Activated T-cell treated with anti-CD3 and anti-CD28 coated beads, Interleukin-2, amount 50 U/mL, for 4 hours (primary cell): ENCODE data around the gene P3H2. TPM values are rescaled to one million over a fixed set of nuclear protein-coding genes. Genes with fewer than 3 reads are reported as not detected.

Source experiments
- ATAC-seq, 2 donors: fragments of 200-7000 bp; cut with Tn5 transposase; one replicate each; pipeline ENCODE4 v1.10.0; 2021
- DNase-seq: peaks from one replicate; pipeline ENCODE4 v3.0.0-alpha.2; 2020
- H3K27me3 Mint-ChIP-seq: one replicate; pipeline ENCODE4 v1.8.0; 2021; ENCODE audit warnings: low read depth, mixed read lengths
- H3K36me3 Mint-ChIP-seq: one replicate; pipeline ENCODE4 v1.8.0; 2022; ENCODE audit warnings: mixed read lengths; ENCODE audit not compliant: insufficient read depth
- H3K4me1 Mint-ChIP-seq: one replicate; pipeline ENCODE4 v1.8.0; 2021; ENCODE audit warnings: low read depth, mixed read lengths
- H3K4me3 Mint-ChIP-seq: one replicate; pipeline ENCODE4 v1.8.0; 2021; ENCODE audit warnings: mild to moderate bottlenecking, moderate library complexity, mixed read lengths
- H3K9me3 Mint-ChIP-seq: one replicate; pipeline ENCODE4 v1.8.0; 2021; ENCODE audit warnings: mixed read lengths
- total RNA-seq, 3 donors: library from RNA; stranded (reverse); gene quantifications; one replicate each; pipeline ENCODE4 v1.2.1, GENCODE V29; 2021

The P3H2 gene
- total RNA-seq, 3 donors from 2014 or later, result 0.13 to 0.40 (median 0.19) TPM

GRCh38 chr3:190000187-190000860 lies 120.4 kb downstream of the P3H2 start:
- H3K4me3 Mint-ChIP-seq, result no peak overlapping the region
- H3K36me3 Mint-ChIP-seq, result no peaks in the 10 kb centered on the region
- H3K9me3 Mint-ChIP-seq, result no peaks in the 10 kb centered on the region
- ATAC-seq, result no peak
- no peaks in the 10 kb centered on the region for H3K27me3 Mint-ChIP-seq
- no peak for DNase-seq
- no peaks in the 10 kb centered on the region for H3K4me1 Mint-ChIP-seq

GRCh38 chr3:189999718-190000117 lies 121.0 kb downstream of the P3H2 start:
- no peak for DNase-seq
- H3K27me3 Mint-ChIP-seq, result no peaks in the 10 kb centered on the region
- no peaks in the 10 kb centered on the region for H3K4me1 Mint-ChIP-seq
- no peak for ATAC-seq
- no peaks in the 10 kb centered on the region for H3K36me3 Mint-ChIP-seq
- no peaks in the 10 kb centered on the region for H3K9me3 Mint-ChIP-seq
- no peak overlapping the region for H3K4me3 Mint-ChIP-seq

GRCh38 chr3:189995129-189995528 lies 125.6 kb downstream of the P3H2 start:
- H3K4me1 Mint-ChIP-seq, result no peaks in the 10 kb centered on the region
- DNase-seq, result no peak

GRCh38 chr3:189990826-189991225 lies 129.9 kb downstream of the P3H2 start:
- ATAC-seq, result no peak
- H3K4me3 Mint-ChIP-seq, result no peak overlapping the region
- H3K36me3 Mint-ChIP-seq, result no peaks in the 10 kb centered on the region
- no peak for DNase-seq
- H3K27me3 Mint-ChIP-seq, result peaks cover 20% of the 10 kb centered on the region
- no peaks in the 10 kb centered on the region for H3K4me1 Mint-ChIP-seq
- H3K9me3 Mint-ChIP-seq, result no peaks in the 10 kb centered on the region

More at GRCh38 chr3:189995129-189995528, 125.6 kb downstream of the P3H2 start:
- Mint-ChIP-seq H3K9me3 (no peaks in the 10 kb centered on the region), H3K4me3 (no peak overlapping the region), H3K36me3 (no peaks in the 10 kb centered on the region), H3K27me3 (peaks cover 10% of the 10 kb centered on the region)
- no peak for ATAC-seq

- Mint-ChIP-seq H3K27me3 (peaks cover 16% of the 10 kb centered on the region), H3K36me3 (no peaks in the 10 kb centered on the region), H3K4me3 (no peak overlapping the region)
Measured at GRCh38 chr3:189988854-189989253, 131.8 kb downstream of the P3H2 start.

GRCh38 chr3:189988322-189988721 lies 132.4 kb downstream of the P3H2 start:
- Mint-ChIP-seq H3K4me1 (no peaks in the 10 kb centered on the region), H3K36me3 (no peaks in the 10 kb centered on the region), H3K27me3 (peaks cover 16% of the 10 kb centered on the region), H3K4me3 (no peak overlapping the region), H3K9me3 (no peaks in the 10 kb centered on the region)
- no peak for ATAC-seq
- no peak for DNase-seq

More at GRCh38 chr3:189988854-189989253, 131.8 kb downstream of the P3H2 start:
- Mint-ChIP-seq H3K4me1 (no peaks in the 10 kb centered on the region), H3K9me3 (no peaks in the 10 kb centered on the region)
- no peak for ATAC-seq
- DNase-seq, result no peak

GRCh38 chr3:189985948-189986347 lies 134.7 kb downstream of the P3H2 start:
- H3K4me3 Mint-ChIP-seq, result no peak overlapping the region
- H3K27me3 Mint-ChIP-seq, result peaks cover 17% of the 10 kb centered on the region
- H3K9me3 Mint-ChIP-seq, result no peaks in the 10 kb centered on the region
- H3K36me3 Mint-ChIP-seq, result no peaks in the 10 kb centered on the region
- no peaks in the 10 kb centered on the region for H3K4me1 Mint-ChIP-seq
- ATAC-seq, result no peak
- DNase-seq, result no peak

GRCh38 chr3:189983612-189984011 lies 137.1 kb downstream of the P3H2 start:
- Mint-ChIP-seq H3K36me3 (no peaks in the 10 kb centered on the region), H3K9me3 (no peaks in the 10 kb centered on the region), H3K27me3 (peaks cover 14% of the 10 kb centered on the region), H3K4me3 (no peak overlapping the region), H3K4me1 (no peaks in the 10 kb centered on the region)
- no peak for ATAC-seq
- DNase-seq, result no peak

- H3K4me3 Mint-ChIP-seq, result no peak overlapping the region
- no peaks in the 10 kb centered on the region for H3K36me3 Mint-ChIP-seq
- no peak for DNase-seq
- no peaks in the 10 kb centered on the region for H3K9me3 Mint-ChIP-seq
- H3K27me3 Mint-ChIP-seq, result peaks cover 23% of the 10 kb centered on the region
- no peaks in the 10 kb centered on the region for H3K4me1 Mint-ChIP-seq
- no peak for ATAC-seq
Measured at GRCh38 chr3:189982321-189982945, 138.3 kb downstream of the P3H2 start.

GRCh38 chr3:189981668-189982067 lies 139.0 kb downstream of the P3H2 start:
- ATAC-seq, result no peak
- no peak overlapping the region for H3K4me3 Mint-ChIP-seq

GRCh38 chr3:189978753-189979152 lies 141.9 kb downstream of the P3H2 start:
- no peak for ATAC-seq
- H3K4me1 Mint-ChIP-seq, result no peaks in the 10 kb centered on the region
- no peaks in the 10 kb centered on the region for H3K9me3 Mint-ChIP-seq
- H3K4me3 Mint-ChIP-seq, result no peak overlapping the region
- no peaks in the 10 kb centered on the region for H3K36me3 Mint-ChIP-seq
- H3K27me3 Mint-ChIP-seq, result peaks cover 41% of the 10 kb centered on the region
- DNase-seq, result no peak

More at GRCh38 chr3:189981668-189982067, 139.0 kb downstream of the P3H2 start:
- no peaks in the 10 kb centered on the region for H3K9me3 Mint-ChIP-seq
- H3K36me3 Mint-ChIP-seq, result no peaks in the 10 kb centered on the region
- peaks cover 24% of the 10 kb centered on the region for H3K27me3 Mint-ChIP-seq
- DNase-seq, result no peak
- no peaks in the 10 kb centered on the region for H3K4me1 Mint-ChIP-seq

- ATAC-seq (no peak), DNase-seq (no peak)
- H3K4me1 Mint-ChIP-seq, result no peaks in the 10 kb centered on the region
- peaks cover 41% of the 10 kb centered on the region for H3K27me3 Mint-ChIP-seq
- H3K36me3 Mint-ChIP-seq, result no peaks in the 10 kb centered on the region
- H3K4me3 Mint-ChIP-seq, result no peak overlapping the region
- no peaks in the 10 kb centered on the region for H3K9me3 Mint-ChIP-seq
Measured at GRCh38 chr3:189977174-189977573, 143.5 kb downstream of the P3H2 start.

- no peaks in the 10 kb centered on the region for H3K9me3 Mint-ChIP-seq
- ATAC-seq (no peak), DNase-seq (no peak)
- H3K27me3 Mint-ChIP-seq, result peaks cover 37% of the 10 kb centered on the region
- H3K4me3 Mint-ChIP-seq, result no peak overlapping the region
- H3K36me3 Mint-ChIP-seq, result no peaks in the 10 kb centered on the region
- H3K4me1 Mint-ChIP-seq, result no peaks in the 10 kb centered on the region
Measured at GRCh38 chr3:189975391-189975990, 145.2 kb downstream of the P3H2 start.

GRCh38 chr3:189974359-189974758 lies 146.3 kb downstream of the P3H2 start:
- ATAC-seq, result no peak
- Mint-ChIP-seq H3K9me3 (no peaks in the 10 kb centered on the region), H3K36me3 (no peaks in the 10 kb centered on the region), H3K27me3 (peaks cover 32% of the 10 kb centered on the region), H3K4me3 (no peak overlapping the region), H3K4me1 (no peaks in the 10 kb centered on the region)
- no peak for DNase-seq
